ENCODE measurements around the gene RGPD4. TPM values are rescaled to one million over a fixed set of nuclear protein-coding genes. Genes with fewer than 3 reads are reported as not detected.
"Not testable (repeated sequence)": the region's sequence is repeated elsewhere in the genome, so short reads cannot be mapped to it uniquely, and the experiment has no call there.

The RGPD4 gene
- total RNA-seq (1 to 10 TPM; 3.0 to 7.1 TPM), polyA plus RNA-seq (ENCODE audit: insufficient read depth, low read depth, low replicate concordance) (2.7 TPM)
- long read RNA-seq, donor 1, result 0 reads
- long read RNA-seq, donor 2, result 0 reads

DNA sequence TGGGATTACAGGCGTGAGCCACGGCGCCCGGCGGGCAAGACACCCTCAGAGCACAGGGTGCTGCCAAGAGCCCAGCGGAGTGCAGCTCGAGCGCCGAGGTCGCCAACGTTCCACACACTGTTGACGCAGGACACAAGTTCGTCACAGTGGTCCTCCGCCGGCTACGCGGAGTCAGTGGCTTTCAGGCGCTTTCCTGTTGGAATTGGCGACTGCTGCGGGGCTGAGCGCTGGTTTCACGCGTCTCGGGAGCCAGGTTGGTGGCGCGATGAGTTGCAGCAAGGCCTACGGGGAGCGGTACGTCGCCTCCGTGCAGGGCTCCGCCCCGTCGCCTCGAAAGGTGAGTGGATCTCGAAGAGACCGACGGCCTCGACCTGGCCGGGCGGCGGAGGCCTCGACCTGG, at the start of gene RGPD4:
Gene RGPD4 (plus strand): TSS at position 144 of the 400 bp plus-strand sequence. CDS start 122 bp downstream, at position 266.
- WGBS, 2 donors, result 85% methylated on average over 30 of the region's 43 CpGs; no CpG with 5 or more reads in 1 of the 2 donors
- H3K9me3 ChIP-seq; H3K27me3 ChIP-seq; H3K4me3 ChIP-seq; H3K36me3 ChIP-seq (ENCODE audit: low read depth, missing control alignments); H3K27ac ChIP-seq; intact Hi-C loops (cut with DNase I; ENCODE audit: low total_unique reads); DNase-seq; H3K4me1 ChIP-seq: not testable (repeated sequence)

DNA sequence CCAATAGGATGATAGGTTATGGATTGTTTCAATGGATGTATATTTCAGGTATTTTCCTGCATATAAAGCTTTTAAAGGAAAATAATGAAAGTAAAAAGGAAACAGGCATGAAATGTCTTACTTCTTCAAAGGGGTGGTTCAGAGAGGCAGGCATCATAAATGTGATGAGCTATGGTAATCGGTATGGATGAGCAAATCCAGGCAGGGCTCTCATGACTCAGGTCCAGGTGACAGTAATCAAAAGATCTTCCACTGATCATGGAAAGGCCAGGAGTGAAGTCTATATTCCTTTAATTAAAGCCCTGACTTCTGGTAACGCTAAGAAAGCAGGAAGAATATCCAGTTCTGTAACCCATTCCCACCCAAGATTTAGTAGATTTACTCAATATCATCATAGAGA, 48.7 kb upstream of the RGPD4 start:
- H3K4me3 ChIP-seq, result no peak overlapping the region
- TF ChIP-seq POLR2A (IDR thresholded peaks at IDR 0.05), result no peak
- TF ChIP-seq, protein P1, sequence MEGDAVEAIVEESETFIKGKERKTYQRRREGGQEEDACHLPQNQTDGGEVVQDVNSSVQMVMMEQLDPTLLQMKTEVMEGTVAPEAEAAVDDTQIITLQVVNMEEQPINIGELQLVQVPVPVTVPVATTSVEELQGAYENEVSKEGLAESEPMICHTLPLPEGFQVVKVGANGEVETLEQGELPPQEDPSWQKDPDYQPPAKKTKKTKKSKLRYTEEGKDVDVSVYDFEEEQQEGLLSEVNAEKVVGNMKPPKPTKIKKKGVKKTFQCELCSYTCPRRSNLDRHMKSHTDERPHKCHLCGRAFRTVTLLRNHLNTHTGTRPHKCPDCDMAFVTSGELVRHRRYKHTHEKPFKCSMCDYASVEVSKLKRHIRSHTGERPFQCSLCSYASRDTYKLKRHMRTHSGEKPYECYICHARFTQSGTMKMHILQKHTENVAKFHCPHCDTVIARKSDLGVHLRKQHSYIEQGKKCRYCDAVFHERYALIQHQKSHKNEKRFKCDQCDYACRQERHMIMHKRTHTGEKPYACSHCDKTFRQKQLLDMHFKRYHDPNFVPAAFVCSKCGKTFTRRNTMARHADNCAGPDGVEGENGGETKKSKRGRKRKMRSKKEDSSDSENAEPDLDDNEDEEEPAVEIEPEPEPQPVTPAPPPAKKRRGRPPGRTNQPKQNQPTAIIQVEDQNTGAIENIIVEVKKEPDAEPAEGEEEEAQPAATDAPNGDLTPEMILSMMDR (IDR thresholded peaks at IDR 0.05), result no peak
- H3K9me3 ChIP-seq, result no peaks in the 10 kb centered on the region
- no peaks in the 10 kb centered on the region for H3K27me3 ChIP-seq
- intact Hi-C loops (cut with DNase I; ENCODE audit: low total_unique reads), result no loop called here
- H3K27ac ChIP-seq, result no peak overlapping the region
- no peak for DNase-seq
- no peaks in the 10 kb centered on the region for H3K36me3 ChIP-seq (ENCODE audit: low read depth, missing control alignments)
- 79 to 84% methylated on average over 2 of the region's 2 CpGs for WGBS, 2 donors
- H3K4me1 ChIP-seq, result no peaks in the 10 kb centered on the region

DNA sequence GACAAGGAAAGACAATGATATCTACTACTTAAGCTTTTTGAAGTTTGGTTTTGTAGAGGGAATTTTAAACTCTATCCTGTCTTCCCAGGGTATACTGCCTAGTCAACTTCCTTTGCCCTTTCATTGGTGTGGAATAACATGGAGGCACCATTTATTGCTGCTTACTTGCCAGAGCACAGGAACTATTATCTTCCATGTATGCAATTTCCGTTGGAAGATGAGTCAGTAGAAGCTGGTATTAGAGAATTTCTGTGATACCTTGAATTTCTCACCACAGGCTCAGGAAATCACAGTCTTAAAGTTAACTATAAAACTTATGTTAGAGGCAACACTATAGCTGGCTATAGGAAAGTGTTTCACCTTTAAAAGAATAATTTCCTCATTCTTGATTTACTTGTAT, 40.9 kb upstream of the RGPD4 start:
- intact Hi-C loops (cut with DNase I; ENCODE audit: low total_unique reads), result no loop called here

DNA sequence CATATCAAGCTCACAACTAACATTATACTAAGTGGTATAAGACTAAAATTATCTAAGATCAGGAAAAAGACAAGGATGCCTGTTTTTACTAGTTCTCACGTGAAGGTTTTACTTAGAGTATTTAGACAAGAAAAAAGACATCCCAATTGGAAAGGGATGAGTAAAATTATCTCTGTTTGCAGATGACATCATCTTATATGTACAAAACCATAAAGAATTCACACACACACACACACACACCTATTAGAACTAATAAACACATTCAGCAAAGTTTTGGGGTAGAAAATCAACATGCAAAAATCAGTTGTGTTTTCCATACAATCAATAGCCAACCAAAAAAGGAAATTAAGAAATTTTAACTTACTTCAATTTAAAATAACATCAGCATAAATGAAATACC, 35.9 kb upstream of the RGPD4 start:
- no peaks in the 10 kb centered on the region for H3K27me3 ChIP-seq
- H3K4me1 ChIP-seq, result no peaks in the 10 kb centered on the region
- no peaks in the 10 kb centered on the region for H3K9me3 ChIP-seq
- TF ChIP-seq, protein P1 (IDR thresholded peaks at IDR 0.05), result no peak
- TF ChIP-seq POLR2A (IDR thresholded peaks at IDR 0.05), result no peak
- WGBS, 2 donors, result 79 to 86% methylated on average over 1 of the region's 1 CpG
- no peak overlapping the region for H3K27ac ChIP-seq
- H3K4me3 ChIP-seq, result no peak overlapping the region
- intact Hi-C loops (cut with DNase I; ENCODE audit: low total_unique reads), result no loop called here
- no peak for DNase-seq
- no peaks in the 10 kb centered on the region for H3K36me3 ChIP-seq (ENCODE audit: low read depth, missing control alignments)

More for the DNA sequence above, 40.9 kb upstream of the RGPD4 start:
- H3K9me3 ChIP-seq, result no peaks in the 10 kb centered on the region
- no peak for DNase-seq
- H3K4me3 ChIP-seq, result no peak overlapping the region
- H3K36me3 ChIP-seq (ENCODE audit: low read depth, missing control alignments), result no peaks in the 10 kb centered on the region
- no peaks in the 10 kb centered on the region for H3K4me1 ChIP-seq
- no peak overlapping the region for H3K27ac ChIP-seq
- no peak for TF ChIP-seq POLR2A (IDR thresholded peaks at IDR 0.05)
- TF ChIP-seq, protein P1 (IDR thresholded peaks at IDR 0.05), result no peak
- no peaks in the 10 kb centered on the region for H3K27me3 ChIP-seq
- WGBS, 2 donors, result 72 to 83% methylated on average over 1 of the region's 1 CpG

DNA sequence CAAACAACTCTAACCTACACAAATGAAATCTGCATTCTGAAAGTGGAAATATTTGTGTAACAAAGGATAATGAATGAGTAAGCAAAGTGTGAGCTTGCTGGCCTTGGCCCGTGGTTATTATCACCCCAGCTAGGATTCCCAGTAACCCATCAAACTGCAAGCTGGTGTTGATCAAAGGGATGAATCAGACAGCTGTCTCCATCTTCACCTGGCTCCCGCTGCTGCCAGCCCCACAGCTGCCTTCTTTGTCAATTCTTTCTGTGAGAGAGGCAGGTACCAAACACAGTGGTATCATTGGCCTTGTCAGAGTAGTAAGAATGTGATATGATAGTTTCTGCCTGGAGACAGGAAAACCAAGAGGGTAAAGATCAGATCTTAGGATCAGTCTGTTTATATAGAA, 25.2 kb upstream of the RGPD4 start:
- H3K36me3 ChIP-seq (ENCODE audit: low read depth, missing control alignments), result no peaks in the 10 kb centered on the region
- no peaks in the 10 kb centered on the region for H3K4me1 ChIP-seq
- DNase-seq, result no peak
- TF ChIP-seq, protein P1 (IDR thresholded peaks at IDR 0.05), result no peak
- no peak for TF ChIP-seq POLR2A (IDR thresholded peaks at IDR 0.05)
- no peak overlapping the region for H3K27ac ChIP-seq
- WGBS, 2 donors, result 54 to 58% methylated on average over 2 of the region's 2 CpGs
- H3K9me3 ChIP-seq, result no peaks in the 10 kb centered on the region
- intact Hi-C loops (cut with DNase I; ENCODE audit: low total_unique reads), result no loop called here
- H3K4me3 ChIP-seq, result no peak overlapping the region
- no peaks in the 10 kb centered on the region for H3K27me3 ChIP-seq
